ENCODE results near the gene TALDO1. TPM values are rescaled to one million over a fixed set of nuclear protein-coding genes. Genes with fewer than 3 reads are reported as not detected.

Gene TALDO1
- total and polyA plus RNA-seq, 10 of the 15 experiments (the other 5 are each of a cell fraction or from before 2014, with no cell fraction given) = 121 to 302 (median 182) TPM

DNA sequence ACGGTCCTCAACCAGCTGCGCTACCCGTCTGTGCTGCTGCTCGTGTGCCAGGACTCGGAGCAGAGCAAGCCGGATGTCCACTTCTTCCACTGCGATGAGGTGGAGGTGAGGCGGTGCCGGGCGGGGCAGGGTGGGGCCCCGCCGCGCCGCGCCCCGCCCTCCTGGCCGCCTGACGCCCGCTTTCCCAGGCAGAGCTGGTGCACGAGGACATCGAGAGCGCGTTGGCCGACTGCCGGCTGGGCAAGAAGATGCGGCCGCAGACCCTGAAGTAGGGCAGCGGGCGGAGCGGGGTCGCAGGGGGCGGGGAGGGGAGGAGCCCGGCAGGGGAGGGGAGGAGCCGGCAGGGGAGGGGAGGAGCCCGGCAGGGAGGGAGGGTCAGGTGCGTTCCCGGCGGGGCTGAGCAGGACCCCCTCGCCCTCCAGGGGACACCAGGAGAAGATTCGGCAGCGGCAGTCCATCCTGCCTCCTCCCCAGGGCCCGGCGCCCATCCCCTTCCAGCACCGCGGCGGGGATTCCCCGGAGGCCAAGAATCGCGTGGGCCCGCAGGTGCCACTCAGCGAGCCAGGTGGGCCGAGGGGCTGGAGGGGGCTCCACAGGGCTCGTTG lies 26.5 kb upstream of the TALDO1 start (continued):
- TF ChIP-seq, protein P1, sequence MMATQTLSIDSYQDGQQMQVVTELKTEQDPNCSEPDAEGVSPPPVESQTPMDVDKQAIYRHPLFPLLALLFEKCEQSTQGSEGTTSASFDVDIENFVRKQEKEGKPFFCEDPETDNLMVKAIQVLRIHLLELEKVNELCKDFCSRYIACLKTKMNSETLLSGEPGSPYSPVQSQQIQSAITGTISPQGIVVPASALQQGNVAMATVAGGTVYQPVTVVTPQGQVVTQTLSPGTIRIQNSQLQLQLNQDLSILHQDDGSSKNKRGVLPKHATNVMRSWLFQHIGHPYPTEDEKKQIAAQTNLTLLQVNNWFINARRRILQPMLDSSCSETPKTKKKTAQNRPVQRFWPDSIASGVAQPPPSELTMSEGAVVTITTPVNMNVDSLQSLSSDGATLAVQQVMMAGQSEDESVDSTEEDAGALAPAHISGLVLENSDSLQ (IDR thresholded peaks at IDR 0.05) = peak; percentile 75
- no peak for TF ChIP-seq JUNB (IDR thresholded peaks at IDR 0.05)
- TF ChIP-seq, protein P2, sequence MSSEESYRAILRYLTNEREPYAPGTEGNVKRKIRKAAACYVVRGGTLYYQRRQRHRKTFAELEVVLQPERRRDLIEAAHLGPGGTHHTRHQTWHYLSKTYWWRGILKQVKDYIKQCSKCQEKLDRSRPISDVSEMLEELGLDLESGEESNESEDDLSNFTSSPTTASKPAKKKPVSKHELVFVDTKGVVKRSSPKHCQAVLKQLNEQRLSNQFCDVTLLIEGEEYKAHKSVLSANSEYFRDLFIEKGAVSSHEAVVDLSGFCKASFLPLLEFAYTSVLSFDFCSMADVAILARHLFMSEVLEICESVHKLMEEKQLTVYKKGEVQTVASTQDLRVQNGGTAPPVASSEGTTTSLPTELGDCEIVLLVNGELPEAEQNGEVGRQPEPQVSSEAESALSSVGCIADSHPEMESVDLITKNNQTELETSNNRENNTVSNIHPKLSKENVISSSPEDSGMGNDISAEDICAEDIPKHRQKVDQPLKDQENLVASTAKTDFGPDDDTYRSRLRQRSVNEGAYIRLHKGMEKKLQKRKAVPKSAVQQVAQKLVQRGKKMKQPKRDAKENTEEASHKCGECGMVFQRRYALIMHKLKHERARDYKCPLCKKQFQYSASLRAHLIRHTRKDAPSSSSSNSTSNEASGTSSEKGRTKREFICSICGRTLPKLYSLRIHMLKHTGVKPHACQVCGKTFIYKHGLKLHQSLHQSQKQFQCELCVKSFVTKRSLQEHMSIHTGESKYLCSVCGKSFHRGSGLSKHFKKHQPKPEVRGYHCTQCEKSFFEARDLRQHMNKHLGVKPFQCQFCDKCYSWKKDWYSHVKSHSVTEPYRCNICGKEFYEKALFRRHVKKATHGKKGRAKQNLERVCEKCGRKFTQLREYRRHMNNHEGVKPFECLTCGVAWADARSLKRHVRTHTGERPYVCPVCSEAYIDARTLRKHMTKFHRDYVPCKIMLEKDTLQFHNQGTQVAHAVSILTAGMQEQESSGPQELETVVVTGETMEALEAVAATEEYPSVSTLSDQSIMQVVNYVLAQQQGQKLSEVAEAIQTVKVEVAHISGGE (CRISPR knock-in tag; IDR thresholded peaks at IDR 0.05) = no peak
- TF ChIP-seq WRNIP1 (IDR thresholded peaks at IDR 0.05; ENCODE audit: borderline replicate concordance, low read depth, low read length) = no peak
- TF ChIP-seq ZNF687 (IDR thresholded peaks at IDR 0.05) = no peak
- no peak for TF ChIP-seq CBFB (IDR thresholded peaks at IDR 0.05; ENCODE audit: low read depth)
- TF ChIP-seq BMI1 (IDR thresholded peaks at IDR 0.05; ENCODE audit: borderline replicate concordance) = no peak
- no peak for TF ChIP-seq FOS (IDR thresholded peaks at IDR 0.05; ENCODE audit: borderline replicate concordance, extremely low read depth, insufficient read length)
- TF ChIP-seq EGR1 (IDR thresholded peaks at IDR 0.05; ENCODE audit: borderline replicate concordance in 1 of 2, low read depth in 2 of 2, low read length in 2 of 2) = peak in 1 of 2 experiments; percentile 48; a peak in 1 of 3 replicates
- TF ChIP-seq PML (IDR thresholded peaks at IDR 0.05; ENCODE audit: low read length) = no peak
- TF ChIP-seq CHD1 (IDR thresholded peaks at IDR 0.05; ENCODE audit: low read depth, low read length) = no peak
- no peak for TF ChIP-seq SMAD1 (IDR thresholded peaks at IDR 0.05; ENCODE audit: low read depth, partially characterized antibody)
- no peak for TF ChIP-seq SUPT20H (IDR thresholded peaks at IDR 0.05; ENCODE audit: borderline replicate concordance, control insufficient read depth, low read depth, low read length)
- TF ChIP-seq IKZF1 (conservative IDR thresholded peaks at IDR 0.05) = 0 out of 2 replicates have a peak, but pooled peaks have one; percentile 12
- TF ChIP-seq HDAC6 (IDR thresholded peaks at IDR 0.05; ENCODE audit: unreplicated experiment) = no peak
- no peak for TF ChIP-seq NKRF (conservative IDR thresholded peaks at IDR 0.05)
- no peak for TF ChIP-seq GATAD2B (conservative IDR thresholded peaks at IDR 0.05; ENCODE audit: low read depth)
- no peak for TF ChIP-seq ZNF384 (IDR thresholded peaks at IDR 0.05; ENCODE audit: borderline replicate concordance, low read depth, low read length)
- TF ChIP-seq KDM1A (IDR thresholded peaks at IDR 0.05; ENCODE audit: borderline replicate concordance) = no peak
- no peak for TF ChIP-seq EZH2 (IDR thresholded peaks at IDR 0.05; ENCODE audit: borderline replicate concordance, control insufficient read depth, low read depth, low read length)

All from GM12878 (cell line).